ENCODE data around the gene MDM4. TPM values are rescaled to one million over a fixed set of nuclear protein-coding genes. Genes with fewer than 3 reads are reported as not detected.
A peak's percentile ranks its signal among the peaks of the same experiment; 100 is the strongest.

Gene MDM4
- polyA plus RNA-seq, 2 of the 4 experiments (the other 2 are of a cell fraction) = 4.6 to 48.9 TPM

DNA sequence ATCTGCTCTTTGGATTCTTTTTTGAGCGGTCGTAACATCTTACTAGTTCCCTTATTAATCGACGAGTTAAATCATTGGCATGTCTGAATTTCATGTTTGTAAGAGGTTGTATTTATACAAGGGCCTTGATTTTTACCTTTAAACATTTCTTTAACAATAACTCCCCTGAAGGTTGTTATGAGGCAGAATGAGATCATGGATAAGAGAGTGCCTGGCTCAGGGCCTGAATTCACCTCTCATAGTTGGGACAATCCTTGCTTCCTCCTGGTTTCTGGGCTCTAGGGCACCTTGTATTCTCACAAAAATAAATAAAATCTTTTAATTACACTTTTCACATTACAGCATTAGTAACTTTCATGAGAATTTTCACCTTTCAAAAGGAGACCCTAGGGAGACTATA lies 55.4 kb downstream of the MDM4 start:
- no peak for DNase-seq (ENCODE audit: low read depth in 1 of 2, low spot score in 1 of 2)

DNA sequence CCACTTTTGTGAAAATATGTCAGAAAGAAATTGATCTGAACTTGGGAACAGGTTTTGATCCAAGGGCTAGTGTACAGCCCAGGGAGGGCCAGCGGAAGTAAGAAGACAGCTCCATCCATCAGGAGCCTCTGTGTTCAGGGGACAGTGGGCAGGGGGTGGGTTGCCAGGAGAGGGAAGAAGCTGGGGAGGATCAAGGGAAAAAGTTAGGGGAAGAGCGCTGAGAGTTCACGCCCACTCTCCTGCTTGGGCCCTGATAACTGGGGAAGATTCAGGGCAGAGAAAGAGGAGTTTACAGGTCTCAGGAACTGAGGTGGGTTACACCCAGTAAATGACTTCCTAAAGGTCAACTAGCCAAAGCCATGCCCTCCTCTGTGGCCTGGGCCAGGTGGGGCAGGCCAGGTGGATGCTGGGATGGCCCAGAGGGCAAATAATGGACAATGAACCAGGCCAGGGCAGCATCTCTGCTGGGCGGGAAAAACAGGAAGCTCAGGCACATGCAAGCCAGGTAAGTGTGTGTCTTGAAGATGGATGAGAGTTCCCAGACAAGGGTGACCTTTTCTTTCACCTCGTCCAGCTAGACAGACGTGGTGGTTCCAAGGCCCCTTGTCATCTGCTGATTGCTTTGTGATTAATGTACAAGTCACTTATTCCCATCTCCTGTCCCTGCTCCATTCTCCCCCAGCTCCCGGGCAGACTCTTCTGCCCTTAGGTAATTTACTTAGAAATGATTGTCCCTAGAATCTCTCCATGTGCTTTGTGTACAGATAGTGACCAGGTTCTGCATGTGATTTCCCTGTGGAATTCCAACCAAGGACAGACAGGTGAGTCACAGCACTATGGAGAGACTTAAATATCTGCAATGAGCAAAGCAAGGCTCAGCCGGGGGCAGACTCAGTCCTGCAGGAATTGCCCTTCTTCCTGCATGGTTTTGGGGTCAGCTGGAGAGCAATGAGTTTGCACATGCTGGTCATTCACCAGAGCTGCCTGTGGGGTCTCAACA lies 57.0 kb downstream of the MDM4 start:
- POLR2A ChIA-PET = no interaction called here
- no peak for FAIRE-seq
- CTCF ChIA-PET = interaction anchor here (0.8 to 26.0 kb wide), 9 partner anchors 7 to 376 kb away, joined by 3 to 591 read pairs (median 5); no protein-coding TSS in a partner anchor
- H3K4me2 ChIP-seq = peak overlapping the region; percentile 51
- WGBS (ENCODE audit: missing lambda C conversion rate) = 42% methylated on average over 8 of the region's 8 CpGs
- H3K9me3 ChIP-seq = 0 out of 3 replicates have a peak, but pooled peaks cover 2% of the 10 kb centered on the region
- TF ChIP-seq FOSL2 (IDR thresholded peaks at IDR 0.05) (0 out of 2 replicates have a peak, but pooled peaks have one; percentile 21), FOSL2 (CRISPR knock-in tag; IDR thresholded peaks at IDR 0.05) (peak; percentile 60), JUNB (IDR thresholded peaks at IDR 0.05) (peak; percentile 55), RFX5 (IDR thresholded peaks at IDR 0.05) (no peak), MAFK (IDR thresholded peaks at IDR 0.05; ENCODE audit: partially characterized antibody) (no peak), NR3C1 (IDR thresholded peaks at IDR 0.05) (no peak), HEYL (CRISPR knock-in tag; IDR thresholded peaks at IDR 0.05) (no peak), GATA3 (IDR thresholded peaks at IDR 0.05; ENCODE audit: borderline replicate concordance) (peak; percentile 65; the same call in 1 of the 2 replicates), CBX8 (IDR thresholded peaks at IDR 0.05) (no peak), RAD21 (conservative IDR thresholded peaks at IDR 0.05 in 1 of 2, IDR thresholded peaks at IDR 0.05 in 1 of 2) (0 out of 5 replicates have a peak, but pooled peaks of 1 of the 2 experiments have one; percentile 2), NPAS2 (CRISPR knock-in tag; IDR thresholded peaks at IDR 0.05; ENCODE audit: borderline replicate concordance) (no peak), EHF (CRISPR knock-in tag; IDR thresholded peaks at IDR 0.05) (no peak), ZC3H11A (IDR thresholded peaks at IDR 0.05) (no peak), ESRRA (IDR thresholded peaks at IDR 0.05; ENCODE audit: borderline replicate concordance, low read length) (no peak), CHD4 (IDR thresholded peaks at IDR 0.05; ENCODE audit: borderline replicate concordance) (no peak), EP300 (IDR thresholded peaks at IDR 0.05) (peak; percentile 25 to 60; a peak in 3 of 5 replicates)
- TF ChIP-seq, protein P1, sequence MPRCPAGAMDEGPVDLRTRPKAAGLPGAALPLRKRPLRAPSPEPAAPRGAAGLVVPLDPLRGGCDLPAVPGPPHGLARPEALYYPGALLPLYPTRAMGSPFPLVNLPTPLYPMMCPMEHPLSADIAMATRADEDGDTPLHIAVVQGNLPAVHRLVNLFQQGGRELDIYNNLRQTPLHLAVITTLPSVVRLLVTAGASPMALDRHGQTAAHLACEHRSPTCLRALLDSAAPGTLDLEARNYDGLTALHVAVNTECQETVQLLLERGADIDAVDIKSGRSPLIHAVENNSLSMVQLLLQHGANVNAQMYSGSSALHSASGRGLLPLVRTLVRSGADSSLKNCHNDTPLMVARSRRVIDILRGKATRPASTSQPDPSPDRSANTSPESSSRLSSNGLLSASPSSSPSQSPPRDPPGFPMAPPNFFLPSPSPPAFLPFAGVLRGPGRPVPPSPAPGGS (IDR thresholded peaks at IDR 0.05) = no peak
- TF ChIP-seq, protein P2, sequence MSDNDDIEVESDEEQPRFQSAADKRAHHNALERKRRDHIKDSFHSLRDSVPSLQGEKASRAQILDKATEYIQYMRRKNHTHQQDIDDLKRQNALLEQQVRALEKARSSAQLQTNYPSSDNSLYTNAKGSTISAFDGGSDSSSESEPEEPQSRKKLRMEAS (IDR thresholded peaks at IDR 0.05) = peak; percentile 53
- TF ChIP-seq, protein P3, sequence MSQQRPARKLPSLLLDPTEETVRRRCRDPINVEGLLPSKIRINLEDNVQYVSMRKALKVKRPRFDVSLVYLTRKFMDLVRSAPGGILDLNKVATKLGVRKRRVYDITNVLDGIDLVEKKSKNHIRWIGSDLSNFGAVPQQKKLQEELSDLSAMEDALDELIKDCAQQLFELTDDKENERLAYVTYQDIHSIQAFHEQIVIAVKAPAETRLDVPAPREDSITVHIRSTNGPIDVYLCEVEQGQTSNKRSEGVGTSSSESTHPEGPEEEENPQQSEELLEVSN (IDR thresholded peaks at IDR 0.05; ENCODE audit: borderline replicate concordance, low read depth) = peak; percentile 81
- TF ChIP-seq, protein P4, sequence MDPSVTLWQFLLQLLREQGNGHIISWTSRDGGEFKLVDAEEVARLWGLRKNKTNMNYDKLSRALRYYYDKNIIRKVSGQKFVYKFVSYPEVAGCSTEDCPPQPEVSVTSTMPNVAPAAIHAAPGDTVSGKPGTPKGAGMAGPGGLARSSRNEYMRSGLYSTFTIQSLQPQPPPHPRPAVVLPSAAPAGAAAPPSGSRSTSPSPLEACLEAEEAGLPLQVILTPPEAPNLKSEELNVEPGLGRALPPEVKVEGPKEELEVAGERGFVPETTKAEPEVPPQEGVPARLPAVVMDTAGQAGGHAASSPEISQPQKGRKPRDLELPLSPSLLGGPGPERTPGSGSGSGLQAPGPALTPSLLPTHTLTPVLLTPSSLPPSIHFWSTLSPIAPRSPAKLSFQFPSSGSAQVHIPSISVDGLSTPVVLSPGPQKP (IDR thresholded peaks at IDR 0.05; ENCODE audit: low read depth, low read length) = no peak
- no peak overlapping the region for H3K4me3 ChIP-seq
- peak; percentile 59 to 65 for ATAC-seq
- H3K27ac ChIP-seq = peak overlapping the region; percentile 36 to 51
- H3K4me1 ChIP-seq = peaks cover 27% of the 10 kb centered on the region
- peak; percentile 30 to 57 for DNase-seq (ENCODE audit: low read depth in 1 of 2, low spot score in 1 of 2)

More for the DNA sequence above, 55.4 kb downstream of the MDM4 start:
- no peak for ATAC-seq
- WGBS (ENCODE audit: missing lambda C conversion rate) = 79% methylated on average over 4 of the region's 4 CpGs
- Histone ChIP-seq H3K4me2 (no peak overlapping the region), H3K4me1 (peaks cover 27% of the 10 kb centered on the region), H3K9me3 (0 out of 3 replicates have a peak, but pooled peaks cover 2% of the 10 kb centered on the region), H3K27ac (no peak overlapping the region), H3K4me3 (no peak overlapping the region)
- FAIRE-seq = no peak
- ChIA-PET POLR2A (no interaction called here), CTCF (interaction anchor here (1.3 to 26.0 kb wide), 5 partner anchors 176 to 233 kb away, joined by 4 to 591 read pairs (median 15); no protein-coding TSS in a partner anchor)
- TF ChIP-seq NFE2L2 (conservative IDR thresholded peaks at IDR 0.05; ENCODE audit: low read length) = no peak
- no peak for TF ChIP-seq ZC3H11A (IDR thresholded peaks at IDR 0.05)
- TF ChIP-seq JUNB (IDR thresholded peaks at IDR 0.05) = no peak
- no peak for TF ChIP-seq PHF8 (IDR thresholded peaks at IDR 0.05; ENCODE audit: borderline replicate concordance, low read depth)
- TF ChIP-seq ESRRA (IDR thresholded peaks at IDR 0.05; ENCODE audit: borderline replicate concordance, low read length) = no peak
- TF ChIP-seq, protein P1 (IDR thresholded peaks at IDR 0.05) = no peak
- TF ChIP-seq, protein P5, sequence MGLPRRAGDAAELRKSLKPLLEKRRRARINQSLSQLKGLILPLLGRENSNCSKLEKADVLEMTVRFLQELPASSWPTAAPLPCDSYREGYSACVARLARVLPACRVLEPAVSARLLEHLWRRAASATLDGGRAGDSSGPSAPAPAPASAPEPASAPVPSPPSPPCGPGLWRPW (IDR thresholded peaks at IDR 0.05) = no peak
- TF ChIP-seq, protein P6, sequence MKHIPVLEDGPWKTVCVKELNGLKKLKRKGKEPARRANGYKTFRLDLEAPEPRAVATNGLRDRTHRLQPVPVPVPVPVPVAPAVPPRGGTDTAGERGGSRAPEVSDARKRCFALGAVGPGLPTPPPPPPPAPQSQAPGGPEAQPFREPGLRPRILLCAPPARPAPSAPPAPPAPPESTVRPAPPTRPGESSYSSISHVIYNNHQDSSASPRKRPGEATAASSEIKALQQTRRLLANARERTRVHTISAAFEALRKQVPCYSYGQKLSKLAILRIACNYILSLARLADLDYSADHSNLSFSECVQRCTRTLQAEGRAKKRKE (CRISPR knock-in tag; IDR thresholded peaks at IDR 0.05; ENCODE audit: low read depth) = no peak
- no peak for TF ChIP-seq CHD2 (IDR thresholded peaks at IDR 0.05; ENCODE audit: low read length, partially characterized antibody)
- TF ChIP-seq, protein P7, sequence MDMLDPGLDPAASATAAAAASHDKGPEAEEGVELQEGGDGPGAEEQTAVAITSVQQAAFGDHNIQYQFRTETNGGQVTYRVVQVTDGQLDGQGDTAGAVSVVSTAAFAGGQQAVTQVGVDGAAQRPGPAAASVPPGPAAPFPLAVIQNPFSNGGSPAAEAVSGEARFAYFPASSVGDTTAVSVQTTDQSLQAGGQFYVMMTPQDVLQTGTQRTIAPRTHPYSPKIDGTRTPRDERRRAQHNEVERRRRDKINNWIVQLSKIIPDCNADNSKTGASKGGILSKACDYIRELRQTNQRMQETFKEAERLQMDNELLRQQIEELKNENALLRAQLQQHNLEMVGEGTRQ (IDR thresholded peaks at IDR 0.05) = no peak
- TF ChIP-seq CBX8 (IDR thresholded peaks at IDR 0.05) = no peak
- no peak for TF ChIP-seq MAZ (IDR thresholded peaks at IDR 0.05; ENCODE audit: borderline replicate concordance, low read depth, low read length)
- no peak for TF ChIP-seq EHMT2 (IDR thresholded peaks at IDR 0.05; ENCODE audit: low read depth)
- TF ChIP-seq RAD21 (conservative IDR thresholded peaks at IDR 0.05 in 1 of 2, IDR thresholded peaks at IDR 0.05 in 1 of 2) = no peak
- no peak for TF ChIP-seq GATA3 (IDR thresholded peaks at IDR 0.05; ENCODE audit: borderline replicate concordance)

Data from A549 (cell line).